ENCODE measurements around the gene UBASH3A.
A peak's percentile ranks its signal among the peaks of the same experiment; 100 is the strongest.

Gene UBASH3A

DNA sequence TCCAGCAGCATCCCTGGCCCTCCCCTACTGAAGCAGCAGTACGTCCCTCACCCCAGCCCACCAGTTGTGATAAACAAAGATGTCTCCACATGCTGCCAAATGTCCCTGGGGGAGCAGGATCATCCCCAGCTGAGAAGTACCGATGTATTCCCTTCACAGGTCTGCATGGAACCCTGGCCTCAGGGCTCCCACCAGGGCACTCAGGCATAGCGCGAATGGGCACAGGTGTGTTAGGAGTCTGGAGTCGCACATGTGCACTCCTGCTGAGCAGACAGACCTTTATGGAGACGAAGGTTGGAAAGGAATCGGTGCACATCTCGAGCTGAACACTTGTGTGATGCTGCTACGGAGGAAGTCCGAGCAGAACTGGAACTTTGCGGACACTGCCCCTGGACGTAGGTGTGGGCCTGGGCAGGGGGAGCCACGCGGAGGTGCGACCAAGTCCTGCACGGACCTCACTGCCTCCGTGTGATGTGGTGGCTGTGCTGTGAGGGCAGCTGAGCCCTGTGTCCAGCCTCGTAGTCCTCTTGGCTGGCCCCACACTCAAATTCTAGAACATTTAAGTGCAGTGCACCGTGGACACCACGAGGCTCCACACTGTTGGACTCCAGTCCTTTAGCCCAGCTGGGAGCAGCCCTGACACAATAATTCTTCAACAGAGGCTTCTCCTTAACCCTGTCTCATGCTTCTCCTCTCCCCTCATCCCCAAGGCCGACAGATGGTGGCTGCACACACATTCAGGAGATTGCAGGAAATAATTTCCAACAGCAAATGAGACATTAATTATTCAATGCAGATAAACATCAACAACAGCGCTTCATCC is 48.9 kb downstream of the UBASH3A start:
- no peak for DNase-seq

DNA sequence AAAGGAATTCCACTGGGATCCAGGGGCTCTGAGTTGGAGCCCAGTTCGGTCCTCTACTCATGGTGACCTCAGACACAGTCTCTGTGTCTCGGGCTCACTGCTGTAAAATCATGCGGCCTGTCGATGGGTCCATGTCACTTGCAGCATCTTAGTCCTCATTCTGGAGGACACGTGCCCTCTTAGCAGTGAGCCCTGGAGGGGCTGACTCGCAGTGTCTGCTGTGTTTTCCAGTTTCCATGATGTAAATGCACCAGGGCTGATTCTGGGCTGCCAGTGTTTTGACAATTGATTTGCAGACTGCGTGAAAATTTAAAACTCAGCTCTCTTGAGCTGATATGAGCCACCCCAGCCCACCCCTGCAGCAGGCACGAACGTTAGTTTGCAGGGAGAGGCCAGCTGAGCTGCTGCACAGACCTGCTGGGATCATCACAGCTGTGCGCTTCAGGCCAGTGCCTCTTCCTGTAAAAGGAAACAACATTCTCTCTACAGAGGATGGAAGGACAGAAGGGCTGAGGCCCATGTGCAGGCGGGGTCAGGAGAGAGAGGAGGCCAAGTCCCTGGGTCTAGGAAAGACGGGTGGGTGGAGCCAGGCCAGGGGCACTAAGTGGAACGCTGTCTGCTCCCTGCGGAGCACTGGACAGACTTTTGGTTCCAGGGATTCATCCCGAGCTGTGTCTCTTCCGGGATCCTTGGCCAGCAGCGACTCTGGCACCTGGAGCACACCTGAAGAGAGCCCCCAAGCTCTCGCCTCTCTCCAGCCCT is 49.7 kb downstream of the UBASH3A start:
- DNase-seq, result no peak

DNA sequence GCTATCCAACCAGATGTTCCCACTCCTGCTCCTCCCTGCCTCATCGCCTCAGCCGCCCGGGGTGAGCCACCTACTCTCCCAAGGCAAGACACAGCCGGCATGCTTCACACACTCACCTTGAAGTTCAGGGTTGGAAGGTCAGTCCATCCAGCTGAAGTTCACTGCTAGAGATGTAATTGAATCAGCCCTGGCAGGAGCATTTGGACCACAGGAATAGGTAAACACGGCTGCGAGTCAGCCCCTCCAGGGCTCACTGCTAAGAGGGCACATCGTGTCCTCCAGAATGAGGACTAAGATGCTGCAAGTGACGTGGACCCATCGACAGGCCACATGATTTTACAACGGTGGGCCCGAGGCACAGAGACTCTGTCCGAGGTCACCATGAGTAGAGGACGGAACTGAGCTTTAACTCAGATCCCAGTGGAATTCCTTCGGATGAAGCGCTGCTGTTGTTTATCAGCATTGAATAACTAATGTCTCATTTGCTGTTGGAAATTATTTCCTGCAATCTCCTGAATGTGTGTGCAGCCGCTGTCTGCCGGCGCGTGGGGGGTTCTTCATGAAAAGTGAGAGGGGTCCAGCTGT is 50.4 kb downstream of the UBASH3A start:
- DNase-seq, result no peak

DNA sequence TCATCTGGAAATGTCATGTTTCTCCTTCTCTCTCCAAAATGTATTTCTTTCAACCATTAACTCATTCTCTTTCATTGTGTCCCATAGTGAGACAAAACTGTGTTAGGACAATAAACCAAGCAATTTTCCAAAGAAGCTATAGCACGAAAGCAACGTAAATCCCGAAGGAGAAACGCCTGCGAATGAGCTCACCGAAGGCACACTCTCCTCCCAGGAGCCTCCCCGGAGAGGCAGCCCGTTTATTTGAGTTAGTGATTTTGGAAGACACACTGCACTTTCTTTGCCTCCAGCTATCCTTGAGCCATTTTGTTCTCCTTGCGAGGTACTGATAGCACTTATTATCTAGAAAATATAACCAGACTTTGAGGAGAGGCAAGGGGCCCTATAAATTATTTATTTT is 51.1 kb downstream of the UBASH3A start:
- no peak for DNase-seq

DNA sequence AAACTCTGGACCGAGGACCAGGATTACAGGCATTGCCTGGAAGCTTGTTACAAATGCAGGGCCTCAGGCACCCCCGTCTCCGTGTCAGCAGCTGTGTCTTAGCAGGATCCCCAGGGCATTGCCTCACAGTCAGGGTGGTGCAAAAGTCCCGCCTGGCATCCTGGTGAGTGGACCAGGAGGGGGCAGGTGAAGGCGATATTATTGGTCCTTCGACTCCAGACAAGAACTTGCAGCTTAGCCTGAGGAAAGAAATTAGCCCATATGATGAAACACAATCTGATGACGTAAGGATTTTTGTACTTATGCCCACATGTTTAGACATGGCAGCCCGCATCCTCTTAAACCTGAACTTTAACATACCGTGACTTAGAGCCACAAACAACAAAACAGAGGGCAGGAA is 51.5 kb downstream of the UBASH3A start:
- no peak for DNase-seq

DNA sequence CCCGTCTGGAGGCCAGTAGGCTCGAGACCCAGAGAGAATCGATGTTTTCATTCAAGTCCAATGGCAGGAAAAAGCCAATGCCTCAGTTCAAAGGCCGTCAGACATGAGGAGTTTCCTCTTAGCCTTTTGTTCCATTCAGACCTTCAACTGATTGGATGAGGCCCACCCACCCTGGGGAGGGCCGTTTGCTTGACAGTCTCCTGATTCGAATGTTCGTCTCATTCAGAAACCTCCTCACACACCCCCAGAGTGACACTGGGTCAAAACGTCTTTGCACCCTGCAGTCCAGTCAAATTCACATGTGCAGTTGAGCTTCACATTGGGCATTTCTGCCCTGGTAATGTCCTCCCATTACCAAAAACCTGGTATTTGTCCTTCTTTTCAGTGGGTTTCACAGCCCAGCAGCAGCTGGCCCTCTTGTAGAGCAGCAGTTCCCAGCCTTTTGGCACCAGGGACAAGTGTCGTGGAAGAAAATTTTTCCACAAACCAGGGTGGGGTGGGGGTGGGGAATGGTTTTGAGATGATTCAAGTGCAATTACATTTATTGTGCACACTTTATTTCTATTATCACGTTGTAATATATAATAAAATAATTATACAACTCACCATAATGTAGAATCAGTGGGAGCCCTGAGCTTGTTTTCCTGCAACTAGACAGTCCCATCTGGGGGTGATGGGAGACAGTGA is 52.2 kb downstream of the UBASH3A start:
- DNase-seq, result no peak

DNA sequence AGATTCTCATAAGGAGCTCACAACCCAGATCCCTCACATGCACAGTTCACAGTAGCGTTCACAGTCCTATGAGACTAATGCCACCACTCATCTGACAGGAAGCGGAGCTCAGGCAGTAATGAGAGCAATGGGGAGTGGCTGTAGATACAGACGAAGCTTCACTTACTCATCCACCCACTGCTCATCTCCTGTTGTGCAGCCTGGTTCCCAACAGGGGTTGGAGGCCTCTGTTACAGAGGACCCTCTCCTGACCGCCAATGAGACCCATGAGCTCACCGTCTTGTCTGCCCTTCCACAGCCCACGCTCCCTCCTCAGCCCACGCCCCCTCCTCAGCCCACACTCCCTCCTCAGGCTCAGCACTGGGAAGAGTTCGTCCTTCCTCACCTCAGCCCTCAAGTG is 52.8 kb downstream of the UBASH3A start:
- peak in 2 of 5 donors; percentile 19 to 49 for DNase-seq

DNA sequence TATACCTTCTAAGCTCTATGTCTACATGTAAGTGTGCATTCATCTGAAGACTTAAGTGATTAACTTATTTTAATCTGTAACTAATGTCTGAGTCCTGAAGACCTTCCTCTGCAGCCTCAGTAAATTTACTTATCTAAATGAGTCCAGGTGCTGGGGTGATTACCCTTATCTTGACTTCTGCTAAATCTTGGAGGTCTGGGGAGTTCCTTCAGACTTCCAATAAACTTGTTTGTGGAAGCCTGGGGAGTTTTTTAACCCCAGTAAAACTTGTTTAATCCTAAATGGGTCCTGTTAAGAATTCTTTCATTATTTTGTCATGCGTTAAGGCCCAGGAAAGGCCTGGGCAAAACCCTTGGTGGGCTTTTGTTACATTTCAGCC is 55.4 kb downstream of the UBASH3A start:
- no peak for DNase-seq

DNA sequence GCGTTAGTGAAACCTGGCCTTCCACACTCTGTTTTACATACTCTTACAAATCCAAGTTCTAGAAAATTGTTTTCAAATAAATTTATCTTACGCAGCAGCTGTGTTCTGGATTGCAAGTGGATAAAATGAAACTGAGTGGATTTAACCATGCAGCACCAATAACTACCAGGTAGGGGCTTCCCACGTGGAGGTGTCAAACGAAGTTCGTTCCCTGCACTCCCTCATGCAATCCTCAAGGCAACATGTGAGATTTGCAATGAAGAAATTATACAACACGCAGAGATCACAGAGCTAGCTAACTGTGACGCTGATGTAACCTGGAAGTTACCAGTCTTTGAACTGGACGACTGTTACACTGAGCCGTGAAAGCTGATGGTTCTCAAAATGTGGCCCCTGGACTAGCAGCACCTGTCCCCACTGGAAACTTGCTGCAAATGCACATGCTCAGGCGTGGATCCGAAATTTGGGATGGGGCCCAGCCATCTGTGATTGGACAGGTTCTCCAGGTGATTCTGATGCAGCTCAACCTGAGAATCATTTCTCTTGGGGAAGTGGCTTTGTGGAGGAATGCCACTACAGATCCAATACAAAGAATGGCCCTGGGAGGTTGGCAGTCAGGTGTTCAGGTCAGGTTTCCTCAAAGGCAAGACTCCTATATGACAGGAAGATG is 56.0 kb downstream of the UBASH3A start:
- DNase-seq, result no peak

DNA sequence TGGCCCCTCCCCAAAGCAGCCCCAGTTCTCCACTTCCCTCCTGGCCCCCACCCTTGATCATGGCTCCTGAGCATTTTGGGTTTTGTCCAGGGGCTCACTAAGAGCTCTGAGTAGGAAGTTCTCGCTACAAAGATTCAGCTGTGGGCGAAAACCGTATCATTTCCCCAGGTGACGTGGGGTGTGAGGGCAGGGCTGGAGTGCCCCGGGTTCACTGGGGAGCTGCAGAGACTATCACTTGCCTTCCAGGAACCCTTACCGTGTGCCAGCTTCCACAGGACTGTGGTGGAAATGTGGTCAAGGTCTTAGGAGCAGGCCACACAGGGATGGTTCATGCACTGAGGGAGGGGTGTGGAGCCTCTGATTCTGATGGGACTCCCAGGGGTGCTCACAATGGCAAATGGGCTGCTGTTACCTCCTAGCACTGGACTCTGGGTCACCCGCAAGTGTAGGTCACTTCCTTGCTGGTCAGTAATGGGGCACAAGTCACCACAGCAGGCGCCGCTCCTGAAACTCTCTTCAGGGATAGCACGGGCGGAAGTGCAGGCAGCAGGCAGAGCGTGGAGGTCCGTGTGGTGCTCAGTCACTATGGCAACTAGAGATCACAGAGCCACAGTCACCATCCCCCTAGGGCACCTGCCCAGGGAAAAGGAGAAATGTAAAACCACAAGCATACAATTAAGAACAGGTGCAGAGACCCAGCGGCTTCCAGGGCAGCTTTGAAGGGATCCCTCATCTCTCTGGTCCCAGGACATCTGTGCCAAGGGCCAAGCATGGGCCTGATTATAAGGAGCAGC is 56.9 kb downstream of the UBASH3A start:
- peak in 2 of 5 donors; percentile 12 to 45 for DNase-seq

DNA sequence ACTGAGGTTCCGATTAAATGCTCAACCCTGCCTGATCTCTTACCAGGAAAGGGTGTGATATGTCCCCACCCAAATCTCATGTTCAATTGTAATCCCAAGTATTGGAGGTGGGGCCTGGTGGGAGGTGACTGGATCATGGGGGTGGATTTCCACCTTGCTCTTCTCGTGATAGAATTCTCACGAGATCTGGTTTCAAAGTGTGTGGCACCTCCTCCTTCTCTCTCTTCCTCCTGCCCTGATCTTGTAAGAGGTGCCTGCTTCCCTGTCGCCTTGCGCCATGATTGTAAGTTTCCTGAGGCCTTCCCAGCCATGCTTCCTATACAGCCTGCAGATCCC is 57.5 kb downstream of the UBASH3A start:
- DNase-seq, result no peak

DNA sequence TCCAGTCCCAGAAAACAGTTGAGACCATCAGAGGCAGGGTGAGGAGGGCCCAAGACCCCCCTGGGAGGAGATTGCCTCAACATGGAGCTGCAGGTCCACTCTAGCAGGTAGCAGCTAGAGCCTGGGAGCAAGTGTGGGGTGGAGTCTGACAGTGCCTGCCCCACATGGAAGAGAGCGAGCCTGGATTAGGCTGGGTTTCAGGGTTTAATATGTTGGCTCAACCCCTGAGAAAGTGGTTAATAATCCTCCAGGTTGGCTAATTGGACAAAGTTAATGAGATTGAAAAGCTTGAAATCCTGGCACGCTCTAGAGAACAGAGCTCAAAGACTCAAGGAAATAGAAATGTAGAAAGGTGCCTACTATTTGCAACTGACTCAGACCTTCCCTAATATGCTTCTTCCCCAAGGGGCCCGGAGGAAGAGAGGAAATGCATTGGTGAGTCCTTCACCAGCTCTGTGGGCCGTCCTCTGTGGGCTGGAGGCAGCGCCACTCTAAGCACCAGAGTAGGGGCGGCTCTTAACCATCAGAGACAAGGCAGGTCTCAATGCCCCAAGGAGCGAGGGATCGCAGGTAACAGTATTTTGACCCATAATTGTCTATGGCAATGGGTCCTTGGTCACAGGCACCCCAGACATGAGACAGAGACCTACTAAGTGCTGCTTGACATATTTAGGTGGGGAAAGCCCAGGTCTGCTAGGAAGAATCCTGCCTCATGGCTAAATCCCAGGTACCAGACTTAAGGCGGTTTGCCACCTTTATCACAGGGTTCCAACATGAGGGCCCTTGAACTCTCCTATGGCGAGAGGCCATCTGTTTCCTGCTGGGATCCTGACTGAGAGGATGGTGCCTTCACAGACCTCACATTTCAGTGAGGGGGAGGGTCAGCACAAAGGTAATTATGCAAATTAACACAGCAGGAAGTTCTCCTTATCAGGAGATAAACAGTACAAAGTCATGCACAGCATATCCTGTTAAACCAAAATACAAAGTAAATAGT is 58.5 kb downstream of the UBASH3A start:
- no peak for DNase-seq

DNA sequence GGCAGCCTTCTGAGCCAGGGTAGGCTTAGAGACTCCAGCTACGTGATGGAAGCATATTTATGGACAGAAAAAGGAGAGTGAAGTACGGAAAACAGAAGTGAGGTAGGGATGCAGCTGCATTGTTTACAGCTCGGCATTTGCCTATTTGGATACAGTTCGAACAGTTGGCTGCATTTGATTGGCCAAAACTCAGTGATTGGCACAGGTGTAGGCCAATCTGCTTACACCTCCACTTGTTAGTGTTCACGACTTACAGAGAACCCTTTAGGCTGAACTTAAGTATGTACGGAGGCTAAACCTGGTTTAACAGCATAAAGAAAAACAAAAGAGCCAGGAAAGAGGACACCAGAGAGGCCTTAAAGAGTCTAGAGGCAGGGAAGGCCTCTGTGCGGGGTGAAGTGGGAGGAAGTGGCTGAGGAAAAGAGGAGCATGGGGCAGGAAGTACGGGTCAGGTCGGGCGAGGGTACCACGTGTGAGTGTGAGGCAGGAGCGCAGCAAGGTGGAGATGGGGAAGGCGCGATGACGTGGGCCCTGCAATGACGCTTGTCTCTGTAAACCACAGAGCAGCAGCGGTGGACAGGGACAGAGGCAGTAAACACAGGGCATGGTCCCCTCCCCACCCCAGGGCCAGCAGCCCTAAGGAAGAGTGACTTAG is 60.3 kb downstream of the UBASH3A start:
- peak; percentile 39 to 61 (median 55) for DNase-seq

DNA sequence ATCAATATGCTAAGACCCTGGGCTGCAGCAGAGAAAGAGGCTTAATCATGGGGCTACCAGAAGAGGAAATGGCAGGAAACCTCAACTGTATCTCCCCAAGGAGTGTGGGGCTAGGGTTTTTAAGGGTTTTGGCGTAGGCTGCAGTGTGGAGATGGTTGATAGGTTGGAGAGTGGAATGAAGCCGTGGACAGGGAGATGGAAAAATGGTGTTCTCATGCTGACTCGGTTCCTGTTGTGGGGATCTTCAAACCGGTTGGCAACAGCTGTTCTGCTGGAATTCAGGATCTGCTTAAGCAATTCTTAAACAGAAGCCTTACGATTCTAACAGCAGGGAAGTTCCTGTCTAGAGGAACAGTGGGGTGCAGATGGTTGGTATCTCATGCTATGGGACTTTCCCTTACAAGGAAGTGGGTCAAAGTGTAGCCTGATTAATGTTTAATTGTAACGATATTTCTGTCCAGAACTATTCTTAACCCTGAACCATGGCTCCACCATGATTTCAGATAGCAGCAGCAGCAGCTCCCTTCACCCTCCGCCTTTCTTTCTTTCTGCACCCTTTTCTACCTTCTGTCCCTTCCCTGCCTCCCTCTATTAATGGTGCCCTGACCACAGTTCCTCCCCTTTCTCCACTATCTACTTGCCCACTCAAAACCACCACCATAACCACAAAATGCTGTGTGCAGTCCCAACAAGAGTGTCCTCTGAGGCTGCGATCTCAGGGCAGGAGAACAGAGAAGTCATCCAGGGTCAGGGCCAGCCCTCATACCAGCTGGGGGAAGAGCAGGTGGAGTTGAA is 61.5 kb downstream of the UBASH3A start:
- no peak for DNase-seq

DNA sequence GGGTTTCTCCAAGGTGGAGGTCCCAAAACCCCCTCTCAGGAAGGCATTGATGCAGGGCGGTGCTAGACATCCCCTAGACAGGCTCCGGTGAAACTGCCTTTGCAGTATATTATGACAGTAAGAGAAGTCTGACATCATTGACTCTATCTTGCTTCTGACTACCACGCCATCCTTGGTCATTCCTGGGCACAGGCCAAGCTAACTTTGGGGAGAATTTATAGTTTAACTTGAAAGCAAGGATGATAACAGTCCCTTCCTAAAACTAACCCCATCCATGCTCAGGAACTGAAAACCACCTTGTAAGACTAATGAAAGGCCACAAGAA is 62.1 kb downstream of the UBASH3A start:
- DNase-seq, result no peak

DNA sequence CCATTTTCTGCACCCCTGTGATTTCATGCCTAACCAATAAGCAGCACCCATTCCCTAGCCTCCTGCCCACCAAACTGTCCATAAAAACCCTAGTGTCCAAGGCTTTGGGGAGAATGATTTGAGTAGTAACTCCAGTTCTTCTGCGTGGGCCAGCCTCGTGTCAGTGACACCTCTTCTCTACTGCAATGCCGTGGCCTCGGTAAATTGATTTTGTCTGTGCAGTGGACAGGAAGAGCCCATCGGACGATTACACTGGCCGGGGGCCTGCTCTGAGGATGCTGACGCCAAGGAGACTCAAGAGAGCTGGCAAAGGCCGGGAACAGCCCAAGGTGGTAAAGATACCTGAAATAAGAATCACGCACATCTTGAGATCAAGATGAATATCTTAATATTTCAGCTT is 63.0 kb downstream of the UBASH3A start:
- DNase-seq, result no peak

DNA sequence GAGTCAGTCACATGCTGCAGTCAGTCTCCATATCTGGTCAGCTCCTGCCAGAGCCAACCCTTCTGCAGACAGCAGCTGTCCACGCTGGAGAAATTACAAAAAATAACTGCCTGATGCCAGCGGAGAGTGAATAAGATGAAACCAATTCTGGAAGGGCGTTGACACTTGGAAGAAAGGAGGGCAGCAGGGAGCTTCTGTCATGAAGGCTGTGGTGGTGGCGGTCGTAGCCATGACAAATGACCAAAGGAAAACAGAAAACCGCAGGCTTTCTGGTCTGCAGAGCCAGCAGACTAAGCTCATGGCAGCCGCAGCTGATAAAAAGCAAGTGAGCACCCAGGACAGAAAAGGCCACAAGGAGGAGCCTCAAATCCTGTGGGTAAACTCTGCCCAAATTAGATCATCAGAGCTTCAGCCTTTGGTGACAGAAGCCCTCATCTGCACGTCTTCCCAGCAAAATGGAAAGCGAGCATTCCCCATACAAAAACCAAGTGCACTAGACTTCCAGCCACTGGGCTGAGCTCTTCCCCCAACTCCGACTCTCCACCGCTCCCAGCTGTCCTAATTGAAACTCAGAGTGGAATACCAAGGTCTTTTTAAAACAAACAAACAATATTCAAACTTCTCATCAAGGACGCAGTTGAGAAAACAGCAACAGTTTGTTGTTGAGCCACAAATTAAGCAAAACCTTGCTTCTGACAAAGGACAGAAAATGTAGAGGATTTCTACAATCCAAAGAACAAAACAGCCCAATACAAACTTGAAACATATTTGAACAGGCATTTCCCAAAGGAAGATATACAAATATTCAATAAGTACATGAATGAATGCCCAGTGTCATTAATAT is 63.7 kb downstream of the UBASH3A start:
- no peak for DNase-seq

DNA sequence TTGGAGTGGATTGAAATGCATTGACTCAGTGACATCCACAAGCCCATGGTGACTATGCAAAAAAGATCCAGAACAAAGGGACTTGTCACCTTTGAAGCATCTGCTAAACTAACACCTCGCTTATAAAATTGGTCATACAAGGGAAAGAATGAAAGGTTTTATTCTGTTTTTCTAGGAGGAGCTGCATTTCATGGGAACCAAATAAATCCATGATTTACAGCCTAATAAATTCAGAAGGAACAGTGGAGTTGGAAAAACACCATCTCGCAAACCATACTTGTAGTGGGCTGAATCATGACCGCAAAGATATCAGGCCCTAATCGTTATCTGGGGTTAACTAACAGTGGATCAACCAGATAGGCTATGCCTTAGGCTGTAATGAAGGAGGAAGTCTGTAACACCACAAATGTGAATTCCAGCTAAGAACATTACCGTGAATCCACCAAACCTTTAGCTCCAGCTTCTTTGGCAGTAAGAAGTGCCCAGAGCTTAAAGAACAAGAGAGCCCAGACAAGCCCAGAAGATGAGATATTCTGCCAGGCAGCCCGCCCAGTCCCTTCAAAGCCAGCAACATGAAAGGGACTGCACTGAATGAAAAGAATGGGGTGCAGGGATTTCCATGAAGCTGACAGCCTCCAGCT is 64.9 kb downstream of the UBASH3A start:
- no peak for DNase-seq
